Nephron (organoid): ENCODE results near the gene MAF.
A peak's percentile ranks its signal among the peaks of the same experiment; 100 is the strongest.

Source experiments
- H3K27ac Mint-ChIP-seq, 3 experiments: 2 replicates each; pipeline ENCODE4 v1.8.0; 2020; ENCODE audit warnings: mixed read lengths in 3 of 3, mild to moderate bottlenecking in 2 of 3, moderate library complexity in 1 of 3
- H3K27me3 Mint-ChIP-seq: 2 replicates; pipeline ENCODE4 v1.8.0; 2021; ENCODE audit warnings: low read depth, mild to moderate bottlenecking, moderate library complexity, mixed read lengths
- H3K36me3 Mint-ChIP-seq: 2 replicates; pipeline ENCODE4 v1.8.0; 2020; ENCODE audit warnings: low read depth, mixed read lengths
- H3K4me1 Mint-ChIP-seq: 2 replicates; pipeline ENCODE4 v1.8.0; 2020; ENCODE audit warnings: mixed read lengths
- H3K4me3 Mint-ChIP-seq, 3 experiments: 2 replicates each; pipeline ENCODE4 v1.8.0; 2020; ENCODE audit warnings: mild to moderate bottlenecking in 3 of 3, mixed read lengths in 3 of 3, moderate library complexity in 2 of 3
- H3K9me3 Mint-ChIP-seq: 2 replicates; pipeline ENCODE4 v1.8.0; 2020; ENCODE audit warnings: mixed read lengths
- TF ChIP-seq, protein P1 (sequence below), 3 experiments: fragments of 200-600 bp; sonication (generic); IDR thresholded peaks; one replicate each; pipeline ENCODE4 v1.5.0; 2021; ENCODE audit warnings: antibody characterized with exemption in 3 of 3; ENCODE audit not compliant: unreplicated experiment in 3 of 3

The MAF gene

DNA sequence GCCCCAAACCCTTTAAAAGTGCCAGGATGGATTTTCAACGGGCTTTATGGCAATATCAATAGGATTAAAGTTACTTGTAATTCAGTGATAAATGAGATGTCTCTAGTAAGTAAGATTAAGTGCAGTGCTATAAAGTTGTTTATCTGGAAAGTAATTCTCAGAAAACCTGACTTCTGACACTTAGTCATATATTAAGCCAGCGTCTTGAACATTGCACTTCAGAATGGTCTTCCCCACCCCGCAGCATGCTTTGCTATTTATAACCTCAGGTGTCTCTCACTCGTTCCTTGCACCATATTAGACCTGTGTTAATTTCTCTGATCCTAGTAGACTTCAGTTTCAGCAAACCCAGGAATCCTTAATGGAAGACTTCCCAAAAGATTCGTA, 2.1 kb upstream of the MAF start:
- Mint-ChIP-seq H3K27ac (peak overlapping the region; percentile 93 to 98 (median 97)), H3K9me3 (no peaks in the 10 kb centered on the region), H3K4me3 (peak overlapping the region; percentile 90 to 98 (median 97)), H3K27me3 (peaks cover 15% of the 10 kb centered on the region), H3K36me3 (peaks cover 12% of the 10 kb centered on the region), H3K4me1 (peaks cover 38% of the 10 kb centered on the region)
- TF ChIP-seq, protein P1, sequence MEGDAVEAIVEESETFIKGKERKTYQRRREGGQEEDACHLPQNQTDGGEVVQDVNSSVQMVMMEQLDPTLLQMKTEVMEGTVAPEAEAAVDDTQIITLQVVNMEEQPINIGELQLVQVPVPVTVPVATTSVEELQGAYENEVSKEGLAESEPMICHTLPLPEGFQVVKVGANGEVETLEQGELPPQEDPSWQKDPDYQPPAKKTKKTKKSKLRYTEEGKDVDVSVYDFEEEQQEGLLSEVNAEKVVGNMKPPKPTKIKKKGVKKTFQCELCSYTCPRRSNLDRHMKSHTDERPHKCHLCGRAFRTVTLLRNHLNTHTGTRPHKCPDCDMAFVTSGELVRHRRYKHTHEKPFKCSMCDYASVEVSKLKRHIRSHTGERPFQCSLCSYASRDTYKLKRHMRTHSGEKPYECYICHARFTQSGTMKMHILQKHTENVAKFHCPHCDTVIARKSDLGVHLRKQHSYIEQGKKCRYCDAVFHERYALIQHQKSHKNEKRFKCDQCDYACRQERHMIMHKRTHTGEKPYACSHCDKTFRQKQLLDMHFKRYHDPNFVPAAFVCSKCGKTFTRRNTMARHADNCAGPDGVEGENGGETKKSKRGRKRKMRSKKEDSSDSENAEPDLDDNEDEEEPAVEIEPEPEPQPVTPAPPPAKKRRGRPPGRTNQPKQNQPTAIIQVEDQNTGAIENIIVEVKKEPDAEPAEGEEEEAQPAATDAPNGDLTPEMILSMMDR (IDR thresholded peaks at IDR 0.05; ENCODE audit: unreplicated experiment in 3 of 3): no peak

DNA sequence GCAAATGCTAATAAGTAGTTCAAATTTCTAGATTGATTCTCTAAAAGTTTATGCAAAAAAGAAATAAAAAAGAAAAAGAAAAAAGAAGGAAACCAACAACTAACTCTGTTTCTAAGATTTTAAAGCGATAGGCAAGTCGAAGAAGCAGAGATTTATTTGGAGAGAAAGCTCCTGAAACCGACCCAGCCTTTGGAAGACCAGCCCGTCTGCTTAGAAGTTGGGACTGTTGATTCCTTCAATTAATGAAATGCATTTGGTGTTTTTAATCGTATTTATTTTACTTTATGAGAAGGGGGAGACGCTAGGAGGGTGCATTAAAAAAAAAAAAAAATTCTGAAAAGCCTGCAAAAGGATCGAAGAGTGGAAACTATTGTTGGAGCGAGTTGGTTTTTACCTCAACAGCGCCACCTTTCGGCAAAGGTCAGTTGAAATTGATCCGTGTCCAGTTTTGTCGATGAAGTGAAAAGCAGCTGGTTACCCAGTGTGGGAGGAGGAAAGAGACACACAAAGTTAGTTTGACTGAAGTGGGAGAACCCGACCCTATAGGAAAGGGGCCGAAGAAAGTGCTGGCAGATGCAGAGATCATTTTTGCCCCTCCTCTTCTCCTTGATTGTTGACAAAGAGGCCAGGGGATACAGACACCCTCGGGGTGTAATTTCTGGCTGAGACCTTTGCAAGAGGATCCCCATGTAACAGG, 1.5 kb upstream of the MAF start:
- H3K4me3 Mint-ChIP-seq: peak overlapping the region; percentile 90 to 98 (median 97)
- TF ChIP-seq, protein P1 (IDR thresholded peaks at IDR 0.05; ENCODE audit: unreplicated experiment in 3 of 3): peak; percentile 78 to 85 (median 81)
- no peaks in the 10 kb centered on the region for H3K9me3 Mint-ChIP-seq
- peaks cover 35% of the 10 kb centered on the region for H3K4me1 Mint-ChIP-seq
- H3K36me3 Mint-ChIP-seq: peaks cover 16% of the 10 kb centered on the region
- peaks cover 10% of the 10 kb centered on the region for H3K27me3 Mint-ChIP-seq
- H3K27ac Mint-ChIP-seq: peak overlapping the region; percentile 93 to 98 (median 97)

DNA sequence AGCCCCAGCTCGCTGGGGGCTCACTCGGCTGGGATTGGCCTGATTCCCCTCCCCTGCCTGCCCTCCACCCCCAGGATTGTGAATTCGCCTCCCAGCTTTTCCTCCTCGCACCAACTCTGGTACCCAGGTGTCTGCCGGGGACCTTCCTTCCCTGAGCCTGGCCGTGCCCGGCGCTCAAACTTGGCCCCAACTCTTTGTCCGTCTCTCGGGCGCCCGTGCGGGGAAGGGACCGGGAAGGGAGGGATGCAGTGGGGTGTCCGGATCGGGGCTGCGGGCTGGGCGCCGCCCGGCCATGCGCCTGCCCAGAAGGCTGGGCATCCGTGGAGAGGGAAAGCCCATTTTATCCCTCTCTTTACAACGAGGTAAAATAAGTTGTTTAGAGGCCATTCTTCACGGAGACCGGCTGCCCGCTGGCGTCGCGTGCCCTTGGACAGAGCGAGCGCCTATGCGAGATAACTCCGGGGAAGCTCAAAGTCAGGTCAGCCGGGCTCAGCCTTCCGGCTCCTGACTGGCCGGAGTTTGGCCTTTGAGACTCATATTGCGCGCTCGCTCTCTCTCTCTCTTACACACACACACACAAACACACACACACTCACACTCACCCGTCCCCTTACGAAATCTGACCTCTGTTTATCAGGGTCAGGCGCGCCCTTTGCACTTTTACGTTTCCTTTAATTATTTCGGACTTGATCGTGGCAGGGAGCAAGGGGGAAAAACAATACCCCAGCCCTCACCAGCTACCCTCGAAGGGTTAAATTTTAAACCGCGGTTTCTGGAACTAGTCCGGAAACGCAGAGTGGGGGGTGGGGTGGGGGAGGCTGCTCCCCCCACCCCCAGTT, 774 bp upstream of the MAF start:
- H3K27me3 Mint-ChIP-seq: peaks cover 10% of the 10 kb centered on the region
- H3K4me3 Mint-ChIP-seq: peak overlapping the region; percentile 90 to 98 (median 97)
- H3K4me1 Mint-ChIP-seq: peaks cover 38% of the 10 kb centered on the region
- H3K9me3 Mint-ChIP-seq: no peaks in the 10 kb centered on the region
- H3K36me3 Mint-ChIP-seq: peaks cover 19% of the 10 kb centered on the region
- H3K27ac Mint-ChIP-seq: peak overlapping the region; percentile 93 to 98 (median 97)
- TF ChIP-seq, protein P1 (IDR thresholded peaks at IDR 0.05; ENCODE audit: unreplicated experiment in 3 of 3): no peak

DNA sequence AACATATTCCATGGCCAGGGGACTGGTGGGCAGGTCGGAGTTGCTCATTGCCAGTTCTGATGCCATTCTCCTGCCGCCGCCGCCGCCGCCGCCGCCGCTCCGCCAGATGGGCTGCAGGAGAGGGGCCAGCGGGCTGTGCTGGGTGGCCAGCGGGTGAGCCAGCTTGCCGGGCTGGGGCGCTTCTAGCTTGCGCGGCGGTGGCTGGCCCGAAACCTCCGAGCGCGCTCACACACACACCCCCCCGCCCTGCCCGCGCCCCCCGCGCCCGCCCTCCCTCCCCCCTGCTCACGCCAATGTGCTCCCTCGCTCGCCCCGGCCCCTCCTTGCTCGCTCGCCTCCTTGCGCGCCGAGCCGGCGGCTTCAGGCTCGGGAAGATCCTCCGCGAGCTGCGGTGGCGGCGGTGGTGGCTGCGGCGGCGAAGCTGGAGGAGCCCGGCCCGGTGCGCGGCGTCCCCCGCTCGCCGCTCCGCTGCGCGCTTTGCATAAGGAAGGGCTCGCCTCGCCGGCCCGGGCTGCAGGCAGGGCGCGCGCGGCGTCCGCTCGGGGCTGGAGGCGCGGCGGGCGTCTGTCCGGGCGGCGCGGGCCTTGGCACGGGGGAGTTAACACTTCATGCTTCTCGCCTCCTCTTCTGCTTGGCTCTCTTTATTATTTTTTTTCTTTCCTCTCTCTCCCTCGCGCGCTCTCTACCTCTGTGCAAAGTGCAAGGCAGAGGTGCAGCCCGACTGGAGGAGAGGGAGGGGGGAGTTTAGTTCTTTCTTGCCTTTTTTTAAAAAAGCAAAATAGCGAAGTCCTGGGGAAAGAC, 500 bp downstream of the MAF start:
- TF ChIP-seq, protein P1 (IDR thresholded peaks at IDR 0.05; ENCODE audit: unreplicated experiment in 3 of 3): no peak
- Mint-ChIP-seq H3K9me3 (no peaks in the 10 kb centered on the region), H3K4me1 (peaks cover 38% of the 10 kb centered on the region), H3K27ac (peak overlapping the region; percentile 93 to 98 (median 97)), H3K27me3 (peaks cover 4% of the 10 kb centered on the region), H3K4me3 (peak overlapping the region; percentile 91 to 98 (median 97)), H3K36me3 (peaks cover 27% of the 10 kb centered on the region)

DNA sequence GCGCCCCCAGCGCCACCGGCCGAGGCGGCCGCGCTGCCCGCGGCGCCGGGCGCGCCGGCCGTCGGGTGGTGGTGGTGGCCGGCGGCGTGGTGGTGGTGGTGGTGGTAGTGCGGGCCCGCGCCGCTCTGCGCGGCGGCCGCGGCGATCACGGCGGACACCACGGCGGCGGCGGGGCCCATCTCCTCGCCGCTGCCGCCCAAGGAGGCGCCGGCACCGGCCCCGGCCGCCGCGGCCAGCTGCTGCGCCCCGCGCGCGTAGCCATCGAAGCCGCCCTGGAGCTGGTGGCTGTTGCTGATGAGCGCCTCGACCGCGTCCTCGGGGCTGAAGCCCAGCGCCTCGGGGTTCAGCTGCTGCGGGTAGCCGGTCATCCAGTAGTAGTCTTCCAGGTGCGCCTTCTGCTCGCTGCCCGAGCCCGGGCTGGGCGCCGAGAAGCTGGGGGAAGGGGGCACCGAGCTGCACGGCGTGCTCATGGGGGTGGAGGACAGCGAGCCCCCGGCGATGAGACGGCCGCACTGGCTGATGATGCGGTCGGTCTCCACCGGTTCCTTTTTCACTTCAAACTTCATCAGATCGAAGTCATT, 1.2 kb downstream of the MAF start:
- Mint-ChIP-seq H3K36me3 (peaks cover 31% of the 10 kb centered on the region), H3K27me3 (peaks cover 4% of the 10 kb centered on the region), H3K4me3 (peak overlapping the region; percentile 91 to 97 (median 93)), H3K27ac (peak overlapping the region; percentile 80 to 95 (median 83)), H3K9me3 (no peaks in the 10 kb centered on the region), H3K4me1 (peaks cover 38% of the 10 kb centered on the region)
- TF ChIP-seq, protein P1 (IDR thresholded peaks at IDR 0.05; ENCODE audit: unreplicated experiment in 3 of 3): no peak
